ENCODE data around the gene ACSL4.

The ACSL4 gene

DNA sequence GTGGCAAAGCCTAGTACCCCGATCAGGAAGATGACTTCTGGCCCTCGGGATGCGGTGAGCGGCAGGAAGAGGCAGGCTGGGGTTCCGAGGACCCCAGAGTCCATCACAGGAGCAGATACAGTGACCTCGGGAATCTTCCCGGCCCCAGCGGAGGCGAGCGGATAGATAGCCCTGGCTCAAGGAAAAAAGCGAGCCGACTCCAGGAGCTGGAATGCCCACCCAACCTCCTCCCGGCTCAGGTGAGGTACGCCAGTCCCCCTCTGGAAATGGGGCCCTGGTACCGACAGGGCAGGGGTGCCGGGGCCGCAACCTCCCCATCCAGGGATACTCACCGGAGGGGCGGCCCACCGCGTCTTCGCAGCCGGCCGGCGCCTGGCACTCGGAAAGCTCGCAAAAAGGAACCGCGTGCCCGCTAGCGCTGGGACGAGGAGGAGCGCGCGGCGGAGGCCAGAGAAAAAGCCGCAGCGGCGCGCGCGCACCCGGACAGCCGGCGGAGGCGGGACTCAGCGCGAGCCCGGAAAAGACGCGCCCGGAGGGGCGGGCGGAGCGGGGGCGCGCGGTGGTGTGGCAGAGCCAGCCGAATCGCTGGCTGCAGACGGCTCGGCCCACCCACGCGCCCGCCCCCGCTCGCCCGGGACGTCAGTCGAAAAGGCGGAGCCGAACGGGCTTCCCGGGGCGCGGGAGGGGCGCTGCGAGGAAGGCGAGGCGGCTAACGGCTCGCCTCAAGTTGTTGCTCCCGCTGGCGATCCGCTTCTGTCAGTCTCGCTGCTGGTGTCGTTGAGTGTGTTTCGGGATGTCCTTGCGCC, at the start of gene ACSL4:
ACSL4 (minus strand) TSS at position 451 of the 806 bp plus-strand sequence. CDS start 49,894 bp downstream, outside the sequence.
- TF ChIP-seq, protein P1, sequence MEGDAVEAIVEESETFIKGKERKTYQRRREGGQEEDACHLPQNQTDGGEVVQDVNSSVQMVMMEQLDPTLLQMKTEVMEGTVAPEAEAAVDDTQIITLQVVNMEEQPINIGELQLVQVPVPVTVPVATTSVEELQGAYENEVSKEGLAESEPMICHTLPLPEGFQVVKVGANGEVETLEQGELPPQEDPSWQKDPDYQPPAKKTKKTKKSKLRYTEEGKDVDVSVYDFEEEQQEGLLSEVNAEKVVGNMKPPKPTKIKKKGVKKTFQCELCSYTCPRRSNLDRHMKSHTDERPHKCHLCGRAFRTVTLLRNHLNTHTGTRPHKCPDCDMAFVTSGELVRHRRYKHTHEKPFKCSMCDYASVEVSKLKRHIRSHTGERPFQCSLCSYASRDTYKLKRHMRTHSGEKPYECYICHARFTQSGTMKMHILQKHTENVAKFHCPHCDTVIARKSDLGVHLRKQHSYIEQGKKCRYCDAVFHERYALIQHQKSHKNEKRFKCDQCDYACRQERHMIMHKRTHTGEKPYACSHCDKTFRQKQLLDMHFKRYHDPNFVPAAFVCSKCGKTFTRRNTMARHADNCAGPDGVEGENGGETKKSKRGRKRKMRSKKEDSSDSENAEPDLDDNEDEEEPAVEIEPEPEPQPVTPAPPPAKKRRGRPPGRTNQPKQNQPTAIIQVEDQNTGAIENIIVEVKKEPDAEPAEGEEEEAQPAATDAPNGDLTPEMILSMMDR (IDR thresholded peaks at IDR 0.05), result no peak

DNA sequence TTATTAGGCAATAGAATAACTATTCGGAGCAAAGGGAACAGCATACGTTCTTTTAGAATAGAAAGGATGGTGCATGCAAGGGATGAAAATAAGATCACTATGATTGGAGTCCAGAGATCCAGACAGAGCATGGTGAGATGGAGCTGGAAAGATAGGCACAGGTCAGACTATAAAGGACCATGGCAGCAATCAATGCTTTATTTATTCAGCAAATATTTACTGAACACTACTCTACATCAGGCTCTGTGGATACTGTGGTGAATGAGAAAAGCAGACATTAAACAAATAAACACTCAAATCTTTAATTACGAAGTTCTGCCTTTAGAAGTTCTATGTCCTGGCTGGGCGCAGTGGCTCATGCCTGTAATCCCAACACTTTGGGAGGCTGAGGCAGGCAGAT, 44.7 kb upstream of the ACSL4 start:
- TF ChIP-seq, protein P1 (IDR thresholded peaks at IDR 0.05), result no peak

DNA sequence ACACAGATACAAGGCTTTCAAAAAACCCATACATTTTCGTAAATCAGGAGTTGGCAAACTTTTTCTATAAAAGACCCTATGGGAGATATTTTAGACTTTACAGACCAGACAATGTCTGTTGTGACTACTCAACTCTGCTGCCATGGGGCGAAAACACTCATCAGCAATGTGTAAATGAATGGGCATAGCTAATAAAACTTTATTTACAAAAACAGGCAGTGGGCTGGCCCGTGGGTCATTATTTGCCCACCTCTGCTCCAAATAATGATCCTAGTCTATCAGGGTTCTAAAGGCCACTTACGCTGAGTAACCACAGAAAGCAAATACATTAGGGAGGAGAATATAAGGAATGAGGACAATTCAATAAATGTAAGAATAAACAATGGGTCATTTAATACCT, 43.9 kb upstream of the ACSL4 start:
- TF ChIP-seq, protein P1 (IDR thresholded peaks at IDR 0.05), result no peak

DNA sequence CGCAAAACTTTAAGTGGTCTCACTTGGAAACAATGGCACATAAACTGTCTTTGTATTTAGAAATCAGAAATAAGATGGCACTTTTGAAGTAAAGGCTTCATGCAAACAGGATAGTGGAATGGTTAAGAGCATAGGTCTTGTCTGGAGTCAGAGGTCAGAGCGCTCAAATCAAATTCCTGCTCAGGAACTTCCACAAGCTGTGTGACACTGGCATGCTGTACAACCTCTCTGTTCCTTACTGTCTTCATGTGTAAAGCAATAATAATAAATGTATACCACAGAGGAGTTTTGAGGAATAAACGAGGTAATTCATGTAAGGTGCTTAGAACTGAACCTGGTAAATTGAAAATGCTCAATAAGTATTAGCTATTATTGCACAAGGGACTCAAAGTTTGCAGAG, 43.4 kb upstream of the ACSL4 start:
- TF ChIP-seq, protein P1 (IDR thresholded peaks at IDR 0.05), result no peak

DNA sequence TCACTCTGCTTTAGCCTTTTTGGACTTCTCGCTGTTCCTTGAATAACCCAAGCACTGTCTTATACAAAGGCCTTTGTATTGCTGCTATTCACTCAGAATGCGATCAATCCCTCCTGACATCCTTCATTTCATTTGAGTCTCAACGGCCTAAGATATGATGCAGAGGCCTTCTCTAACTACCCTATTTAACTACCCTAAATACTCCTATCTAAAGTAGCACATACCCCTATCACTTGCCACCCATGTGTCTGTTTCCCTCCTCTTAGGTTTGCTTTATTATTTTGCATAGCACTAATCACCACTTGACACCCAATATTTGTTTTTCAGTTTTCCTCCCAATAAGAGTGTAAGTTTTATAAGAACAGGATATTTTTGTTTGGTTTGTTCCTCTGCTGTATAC, 42.3 kb upstream of the ACSL4 start:
- TF ChIP-seq, protein P1 (IDR thresholded peaks at IDR 0.05), result no peak

DNA sequence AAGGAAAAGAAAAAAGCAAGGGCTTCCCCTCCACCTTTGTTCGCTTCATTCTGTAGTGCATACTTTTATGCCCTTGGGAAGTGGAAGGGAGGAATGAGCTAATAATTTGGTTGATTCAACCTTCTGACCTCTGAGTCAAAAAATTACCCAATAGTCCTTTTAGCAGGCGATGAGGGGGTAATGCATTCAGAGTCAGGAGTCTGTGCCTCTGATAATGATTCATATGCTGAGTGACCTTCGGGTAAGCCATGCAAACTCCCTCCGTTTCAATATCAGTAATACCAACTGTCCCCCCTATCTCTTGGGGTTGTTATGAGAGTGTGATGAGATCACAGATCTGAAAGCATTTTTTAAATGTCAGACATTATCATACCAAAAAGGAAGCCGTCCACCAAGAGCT, 41.6 kb upstream of the ACSL4 start:
- TF ChIP-seq, protein P1 (IDR thresholded peaks at IDR 0.05), result no peak

DNA sequence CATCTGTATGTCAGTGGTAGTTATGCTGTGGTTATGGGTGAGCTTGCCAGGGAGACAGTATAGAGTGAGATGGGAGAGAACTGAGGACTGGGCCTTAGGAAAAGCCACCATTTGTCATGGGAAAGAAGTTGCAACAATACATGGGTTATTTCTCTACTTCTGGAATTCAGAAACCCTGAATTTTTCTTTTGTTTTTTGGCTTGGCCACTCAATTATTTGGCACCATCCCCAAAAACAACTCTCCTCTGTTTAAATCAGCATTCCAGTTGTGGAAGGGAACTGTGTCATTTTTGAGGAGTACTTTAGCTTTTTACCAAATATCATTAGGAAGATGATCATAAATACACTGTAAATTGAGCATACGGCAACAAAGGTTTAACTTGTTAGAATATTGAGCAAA, 41.1 kb upstream of the ACSL4 start:
- TF ChIP-seq, protein P1 (IDR thresholded peaks at IDR 0.05), result no peak
